ENCODE data around the gene STK36.

The STK36 gene

GRCh38 chr2:218748741-218749441 lies 77.0 kb downstream of the STK36 start:
- no peak for DNase-seq

Data from EL (cell line).